Liver (tissue), 9 donors: ENCODE results near the gene TYMP. TPM values are rescaled to one million over a fixed set of nuclear protein-coding genes. Genes with fewer than 3 reads are reported as not detected.

Experiments used
- DNase-seq: peaks from one replicate; pipeline ENCODE4 v3.0.0-alpha.2; 2017; ENCODE audit warnings: low spot score
- H3K27ac ChIP-seq, 2 donors: one replicate each; pipeline ENCODE4 v1.7.0; 2013; ENCODE audit warnings: inconsistent platforms in 2 of 2, low read length in 2 of 2, control low read depth in 1 of 2, low read depth in 1 of 2, mild to moderate bottlenecking in 1 of 2
- H3K27me3 ChIP-seq, 4 donors: one replicate each; pipeline versions ENCODE4 v1.6.1 to v1.7.0; 2013; ENCODE audit warnings: low read length in 3 of 4, inconsistent platforms in 1 of 4, mild to moderate bottlenecking in 1 of 4, moderate library complexity in 1 of 4; ENCODE audit not compliant: control insufficient read depth in 4 of 4, insufficient read depth in 4 of 4
- H3K36me3 ChIP-seq, 4 donors: one replicate each; pipeline versions ENCODE4 v1.6.1 to v1.7.0; 2013; ENCODE audit warnings: low read length in 3 of 4, mild to moderate bottlenecking in 3 of 4, low read depth in 1 of 4, moderate library complexity in 1 of 4; ENCODE audit not compliant: control insufficient read depth in 4 of 4, insufficient read depth in 3 of 4
- H3K4me1 ChIP-seq, 4 donors: one replicate each; pipeline versions ENCODE4 v1.6.1 to v1.7.0; 2013; ENCODE audit warnings: low read length in 3 of 4, mild to moderate bottlenecking in 3 of 4, moderate library complexity in 1 of 4; ENCODE audit not compliant: control insufficient read depth in 4 of 4, insufficient read depth in 4 of 4
- H3K4me3 ChIP-seq, 3 donors: one replicate each; pipeline versions ENCODE4 v1.6.1 to v1.7.0; 2013; ENCODE audit warnings: low read length in 3 of 3, control low read depth in 1 of 3, low read depth in 1 of 3, mild to moderate bottlenecking in 1 of 3
- H3K9ac ChIP-seq, 2 donors: one replicate each; pipeline ENCODE4 v1.7.0; 2013; ENCODE audit warnings: low read length in 2 of 2, mild to moderate bottlenecking in 2 of 2, moderate library complexity in 2 of 2, control low read depth in 1 of 2, low read depth in 1 of 2
- H3K9me3 ChIP-seq, 4 donors: one replicate each; pipeline versions ENCODE4 v1.6.1 to v1.7.0; 2013; ENCODE audit warnings: low read length in 3 of 4; ENCODE audit not compliant: control insufficient read depth in 4 of 4
- EGR1 ChIP-seq, 2 donors: IDR thresholded peaks; 2 replicates each; pipeline ENCODE4 v1.6.1; 2016 to 2018; ENCODE audit warnings: antibody characterized with exemption in 2 of 2, low read depth in 2 of 2
- FOXA1 ChIP-seq: IDR thresholded peaks from 2 replicates; pipeline ENCODE4 v1.6.1; 2016; ENCODE audit warnings: antibody characterized with exemption
- FOXA2 ChIP-seq: IDR thresholded peaks from 2 replicates; pipeline ENCODE4 v1.6.1; 2016; ENCODE audit warnings: antibody characterized with exemption
- GABPA ChIP-seq, 2 donors: IDR thresholded peaks in 1 of 2; conservative IDR thresholded peaks in 1 of 2; 2 replicates each; pipeline ENCODE4 v1.6.1; 2016; ENCODE audit warnings: antibody characterized with exemption in 2 of 2, mild to moderate bottlenecking in 1 of 2, moderate library complexity in 1 of 2
- HNF4A ChIP-seq, 2 donors: conservative IDR thresholded peaks; 2 replicates each; pipeline ENCODE4 v1.6.1; 2016; ENCODE audit warnings: antibody characterized with exemption in 2 of 2, mild to moderate bottlenecking in 2 of 2
- HNF4G ChIP-seq: IDR thresholded peaks from 2 replicates; pipeline ENCODE4 v1.6.1; 2016; ENCODE audit warnings: antibody characterized with exemption
- JUND ChIP-seq, 2 donors: IDR thresholded peaks; 2 replicates each; pipeline ENCODE4 v1.6.1; 2016; ENCODE audit warnings: antibody characterized with exemption in 2 of 2
- NR2F2 ChIP-seq: IDR thresholded peaks from 2 replicates; pipeline ENCODE4 v1.6.1; 2016; ENCODE audit warnings: antibody characterized with exemption
- RAD21 ChIP-seq, 2 donors: IDR thresholded peaks; 2 replicates each; pipeline ENCODE4 v1.6.1; 2016; ENCODE audit warnings: antibody characterized with exemption in 2 of 2, mild to moderate bottlenecking in 2 of 2
- RXRA ChIP-seq, 2 donors: IDR thresholded peaks; 2 replicates each; pipeline ENCODE4 v1.6.1; 2017 to 2018; ENCODE audit warnings: antibody characterized with exemption in 2 of 2, mild to moderate bottlenecking in 1 of 2
- SP1 ChIP-seq: IDR thresholded peaks from 2 replicates; pipeline ENCODE4 v1.6.1; 2018; ENCODE audit warnings: antibody characterized with exemption, mild to moderate bottlenecking
- TAF1 ChIP-seq: conservative IDR thresholded peaks from 2 replicates; pipeline ENCODE4 v1.6.1; 2016; ENCODE audit warnings: antibody characterized with exemption, mild to moderate bottlenecking
- YY1 ChIP-seq: IDR thresholded peaks from 2 replicates; pipeline ENCODE4 v1.6.1; 2016; ENCODE audit warnings: antibody characterized with exemption, mild to moderate bottlenecking
- WGBS: extraction: QIAGEN DNeasy Blood & Tissue Kit; methylation state at CpG from one replicate; pipeline ENCODE4 v1.1.7; 2013; 5-methylcytosine and 5-hydroxymethylcytosine counted together
- polyA plus RNA-seq, 2 donors: library from polyadenylated mRNA; stranded (reverse) in 1 of 2; unstranded in 1 of 2; fragments of 200-250 nt in 1 of 2; fragments of >200 nt in 1 of 2; fragmentation: Nextera tagmentation in 1 of 2; extraction: Ambion mirVana in 1 of 2; gene quantifications; one replicate each; pipeline versions ENCODE4 v1.2.1 to v1.2.3, GENCODE V29; 2013 to 2015
- total RNA-seq, 2 donors: library from RNA; depleted of rRNA; stranded (reverse); fragments of >200 nt; gene quantifications; one replicate each; pipeline ENCODE4 v1.2.3, GENCODE V29; 2014
- TF ChIP-seq, protein P1 (sequence below): IDR thresholded peaks from 2 replicates; pipeline ENCODE4 v1.6.1; 2016; ENCODE audit warnings: antibody characterized with exemption, mild to moderate bottlenecking
- TF ChIP-seq, protein P2 (sequence below): IDR thresholded peaks from 2 replicates; pipeline ENCODE4 v1.6.1; 2016; ENCODE audit warnings: antibody characterized with exemption
- TF ChIP-seq, protein P3 (sequence below): IDR thresholded peaks from 2 replicates; pipeline ENCODE4 v1.6.1; 2016; ENCODE audit warnings: antibody characterized with exemption
- TF ChIP-seq, protein P4 (sequence below): IDR thresholded peaks from 2 replicates; pipeline ENCODE4 v1.6.1; 2016; ENCODE audit warnings: antibody characterized with exemption
- donor health status: healthy.
- donor health status: healthy.
- donor health status: healthy.
- donor health status: healthy.
- donor health status: healthy.

TYMP gene
- total and polyA plus RNA-seq, 4 donors, result 34.0 to 109 (median 65.5) TPM

DNA sequence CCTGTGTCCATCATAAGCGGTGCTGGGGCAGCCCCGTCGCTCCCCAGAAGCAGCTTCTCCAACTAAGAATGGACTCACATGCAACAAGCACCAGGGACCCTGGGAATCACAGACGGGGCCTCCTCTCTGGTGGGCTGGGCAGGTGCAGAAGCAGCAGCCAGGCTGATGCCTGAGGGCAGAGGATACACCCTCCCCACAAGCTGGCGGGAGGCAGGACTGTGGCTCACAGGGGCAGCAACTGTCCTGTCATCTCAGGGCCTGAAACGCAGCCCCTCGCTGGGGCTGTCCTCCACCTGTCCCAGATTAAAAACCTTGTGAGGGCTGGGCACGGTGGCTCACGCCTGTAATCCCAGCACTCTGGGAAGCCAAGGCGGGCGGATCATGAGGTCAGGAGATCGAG, 51.9 kb downstream of the TYMP start:
- no peaks in the 10 kb centered on the region for H3K27me3 ChIP-seq
- WGBS, result 95% methylated on average over 12 of the region's 12 CpGs
- DNase-seq, result no peak
- H3K36me3 ChIP-seq, result peaks cover 0 to 1% (median 0%) of the 10 kb centered on the region in 4 donors
- TF ChIP-seq HNF4A (conservative IDR thresholded peaks at IDR 0.05) (no peak), JUND (IDR thresholded peaks at IDR 0.05) (no peak), RAD21 (IDR thresholded peaks at IDR 0.05) (no peak), RXRA (IDR thresholded peaks at IDR 0.05) (no peak), SP1 (no peak), HNF4G (no peak), GABPA (IDR thresholded peaks at IDR 0.05 in 1 of 2, conservative IDR thresholded peaks at IDR 0.05 in 1 of 2) (no peak)
- H3K9ac ChIP-seq, result no peak overlapping the region
- no peak overlapping the region for H3K27ac ChIP-seq
- H3K4me3 ChIP-seq, result no peak overlapping the region
- no peaks in the 10 kb centered on the region for H3K9me3 ChIP-seq
- H3K4me1 ChIP-seq, result peaks cover 11 to 37% (median 17%) of the 10 kb centered on the region in 4 donors

DNA sequence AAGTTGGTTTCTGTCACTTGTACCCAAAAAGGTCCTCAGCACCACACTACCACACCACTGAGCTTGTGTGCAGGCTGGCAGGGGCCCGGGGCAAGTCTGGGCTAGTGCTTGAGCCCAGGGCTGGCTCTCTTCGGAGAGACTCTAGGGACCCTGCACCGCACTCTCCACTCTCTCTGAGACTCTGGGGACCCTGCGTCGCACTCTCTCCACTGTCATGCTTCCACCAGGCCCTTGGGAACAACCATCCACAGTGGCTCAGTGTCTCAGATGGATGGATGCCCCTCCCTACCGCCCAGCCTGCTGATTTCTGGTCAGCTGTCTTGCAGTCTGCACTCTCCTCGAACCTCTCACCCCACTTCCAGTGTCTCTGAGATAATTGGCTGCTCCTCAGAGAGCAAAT, 52.9 kb downstream of the TYMP start:
- Histone ChIP-seq H3K4me3 (no peak overlapping the region), H3K9me3 (no peaks in the 10 kb centered on the region), H3K27me3 (no peaks in the 10 kb centered on the region), H3K9ac (no peak overlapping the region), H3K27ac (no peak overlapping the region), H3K36me3 (peaks cover 0 to 1% (median 0%) of the 10 kb centered on the region in 4 donors), H3K4me1 (peaks cover 9 to 39% (median 21%) of the 10 kb centered on the region in 4 donors)
- WGBS, result 88% methylated on average over 7 of the region's 7 CpGs
- DNase-seq, result no peak
- TF ChIP-seq RXRA (IDR thresholded peaks at IDR 0.05) (no peak), EGR1 (IDR thresholded peaks at IDR 0.05; ENCODE audit: low read depth in 2 of 2) (no peak), YY1 (no peak), FOXA2 (no peak), HNF4A (conservative IDR thresholded peaks at IDR 0.05) (no peak), JUND (IDR thresholded peaks at IDR 0.05) (no peak), HNF4G (no peak), SP1 (no peak), NR2F2 (no peak), FOXA1 (no peak), GABPA (IDR thresholded peaks at IDR 0.05 in 1 of 2, conservative IDR thresholded peaks at IDR 0.05 in 1 of 2) (no peak), TAF1 (no peak)
- TF ChIP-seq, protein P1, sequence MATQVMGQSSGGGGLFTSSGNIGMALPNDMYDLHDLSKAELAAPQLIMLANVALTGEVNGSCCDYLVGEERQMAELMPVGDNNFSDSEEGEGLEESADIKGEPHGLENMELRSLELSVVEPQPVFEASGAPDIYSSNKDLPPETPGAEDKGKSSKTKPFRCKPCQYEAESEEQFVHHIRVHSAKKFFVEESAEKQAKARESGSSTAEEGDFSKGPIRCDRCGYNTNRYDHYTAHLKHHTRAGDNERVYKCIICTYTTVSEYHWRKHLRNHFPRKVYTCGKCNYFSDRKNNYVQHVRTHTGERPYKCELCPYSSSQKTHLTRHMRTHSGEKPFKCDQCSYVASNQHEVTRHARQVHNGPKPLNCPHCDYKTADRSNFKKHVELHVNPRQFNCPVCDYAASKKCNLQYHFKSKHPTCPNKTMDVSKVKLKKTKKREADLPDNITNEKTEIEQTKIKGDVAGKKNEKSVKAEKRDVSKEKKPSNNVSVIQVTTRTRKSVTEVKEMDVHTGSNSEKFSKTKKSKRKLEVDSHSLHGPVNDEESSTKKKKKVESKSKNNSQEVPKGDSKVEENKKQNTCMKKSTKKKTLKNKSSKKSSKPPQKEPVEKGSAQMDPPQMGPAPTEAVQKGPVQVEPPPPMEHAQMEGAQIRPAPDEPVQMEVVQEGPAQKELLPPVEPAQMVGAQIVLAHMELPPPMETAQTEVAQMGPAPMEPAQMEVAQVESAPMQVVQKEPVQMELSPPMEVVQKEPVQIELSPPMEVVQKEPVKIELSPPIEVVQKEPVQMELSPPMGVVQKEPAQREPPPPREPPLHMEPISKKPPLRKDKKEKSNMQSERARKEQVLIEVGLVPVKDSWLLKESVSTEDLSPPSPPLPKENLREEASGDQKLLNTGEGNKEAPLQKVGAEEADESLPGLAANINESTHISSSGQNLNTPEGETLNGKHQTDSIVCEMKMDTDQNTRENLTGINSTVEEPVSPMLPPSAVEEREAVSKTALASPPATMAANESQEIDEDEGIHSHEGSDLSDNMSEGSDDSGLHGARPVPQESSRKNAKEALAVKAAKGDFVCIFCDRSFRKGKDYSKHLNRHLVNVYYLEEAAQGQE, result no peak
- TF ChIP-seq, protein P2, sequence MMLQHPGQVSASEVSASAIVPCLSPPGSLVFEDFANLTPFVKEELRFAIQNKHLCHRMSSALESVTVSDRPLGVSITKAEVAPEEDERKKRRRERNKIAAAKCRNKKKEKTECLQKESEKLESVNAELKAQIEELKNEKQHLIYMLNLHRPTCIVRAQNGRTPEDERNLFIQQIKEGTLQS, result no peak
- TF ChIP-seq, protein P3, sequence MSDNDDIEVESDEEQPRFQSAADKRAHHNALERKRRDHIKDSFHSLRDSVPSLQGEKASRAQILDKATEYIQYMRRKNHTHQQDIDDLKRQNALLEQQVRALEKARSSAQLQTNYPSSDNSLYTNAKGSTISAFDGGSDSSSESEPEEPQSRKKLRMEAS, result no peak
- TF ChIP-seq, protein P4, sequence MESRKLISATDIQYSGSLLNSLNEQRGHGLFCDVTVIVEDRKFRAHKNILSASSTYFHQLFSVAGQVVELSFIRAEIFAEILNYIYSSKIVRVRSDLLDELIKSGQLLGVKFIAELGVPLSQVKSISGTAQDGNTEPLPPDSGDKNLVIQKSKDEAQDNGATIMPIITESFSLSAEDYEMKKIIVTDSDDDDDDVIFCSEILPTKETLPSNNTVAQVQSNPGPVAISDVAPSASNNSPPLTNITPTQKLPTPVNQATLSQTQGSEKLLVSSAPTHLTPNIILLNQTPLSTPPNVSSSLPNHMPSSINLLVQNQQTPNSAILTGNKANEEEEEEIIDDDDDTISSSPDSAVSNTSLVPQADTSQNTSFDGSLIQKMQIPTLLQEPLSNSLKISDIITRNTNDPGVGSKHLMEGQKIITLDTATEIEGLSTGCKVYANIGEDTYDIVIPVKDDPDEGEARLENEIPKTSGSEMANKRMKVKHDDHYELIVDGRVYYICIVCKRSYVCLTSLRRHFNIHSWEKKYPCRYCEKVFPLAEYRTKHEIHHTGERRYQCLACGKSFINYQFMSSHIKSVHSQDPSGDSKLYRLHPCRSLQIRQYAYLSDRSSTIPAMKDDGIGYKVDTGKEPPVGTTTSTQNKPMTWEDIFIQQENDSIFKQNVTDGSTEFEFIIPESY, result no peak

Other genes with a start within 250 kb of the TYMP start
- 10 to 100 TPM; 28.8 to 95.7 TPM for gene PLXNB2, start 222.4 kb downstream of the TYMP start, total RNA-seq
- 10 to 100 TPM; 60.1 to 87.8 TPM for gene PLXNB2, start 222.4 kb downstream of the TYMP start, polyA plus RNA-seq
- gene DENND6B, start 203.0 kb downstream of the TYMP start, total RNA-seq, result 1 to 10 TPM; 1.1 to 1.2 TPM
- gene DENND6B, start 203.0 kb downstream of the TYMP start, polyA plus RNA-seq, result 1 to 10 TPM in 1 of 2 donors, under 1 TPM in 1; 0.86 to 1.0 TPM
- 100 to 1,000 TPM in 1 of 2 donors, 10 to 100 TPM in 1; 51.7 to 117 TPM for gene PPP6R2, start 186.7 kb downstream of the TYMP start, total RNA-seq
- gene PPP6R2, start 186.7 kb downstream of the TYMP start, polyA plus RNA-seq, result 10 to 100 TPM; 28.8 to 42.6 TPM
- gene SBF1, start 55.0 kb downstream of the TYMP start, total RNA-seq, result 10 to 100 TPM; 21.8 to 37.6 TPM
- gene SBF1, start 55.0 kb downstream of the TYMP start, polyA plus RNA-seq, result 10 to 100 TPM in 1 of 2 donors, 1 to 10 TPM in 1; 8.3 to 11.0 TPM
- gene ADM2, start 48.5 kb downstream of the TYMP start, total RNA-seq, result 1 to 10 TPM in 1 of 2 donors, under 1 TPM in 1; 0.79 to 1.8 TPM
- gene ADM2, start 48.5 kb downstream of the TYMP start, polyA plus RNA-seq, result 1 to 10 TPM in 1 of 2 donors, under 1 TPM in 1; 0.89 to 2.8 TPM
- not detected for gene MIOX, start 43.2 kb downstream of the TYMP start, total RNA-seq
- gene MIOX, start 43.2 kb downstream of the TYMP start, polyA plus RNA-seq, result not detected
- gene LMF2, start 22.3 kb downstream of the TYMP start, total RNA-seq, result 10 to 100 TPM; 24.0 to 27.9 TPM
- 10 to 100 TPM; 16.7 to 35.6 TPM for gene LMF2, start 22.3 kb downstream of the TYMP start, polyA plus RNA-seq
- gene NCAPH2, start 21.8 kb downstream of the TYMP start, total RNA-seq, result 10 to 100 TPM; 15.2 to 30.8 TPM
- 10 to 100 TPM; 12.0 to 12.5 TPM for gene NCAPH2, start 21.8 kb downstream of the TYMP start, polyA plus RNA-seq
- 1 to 10 TPM; 1.4 to 1.7 TPM for gene SCO2, start 4.4 kb downstream of the TYMP start, total RNA-seq
- gene SCO2, start 4.4 kb downstream of the TYMP start, polyA plus RNA-seq, result 1 to 10 TPM; 1.9 to 2.9 TPM
- under 1 TPM in 1 of 2 donors, not detected in 1; 0.08 TPM for gene KLHDC7B, start 15.9 kb upstream of the TYMP start, total RNA-seq
- under 1 TPM; 0.08 to 0.16 TPM for gene KLHDC7B, start 15.9 kb upstream of the TYMP start, polyA plus RNA-seq
- gene SYCE3, start 32.9 kb upstream of the TYMP start, total RNA-seq, result 1 to 10 TPM in 1 of 2 donors, not detected in 1; 2.2 TPM
- gene SYCE3, start 32.9 kb upstream of the TYMP start, polyA plus RNA-seq, result under 1 TPM in 1 of 2 donors, not detected in 1; 0.45 TPM
- gene CPT1B, start 48.4 kb upstream of the TYMP start, total RNA-seq, result 10 to 100 TPM in 1 of 2 donors, 1 to 10 TPM in 1; 3.0 to 13.6 TPM
- 1 to 10 TPM; 4.0 to 5.7 TPM for gene CPT1B, start 48.4 kb upstream of the TYMP start, polyA plus RNA-seq
- gene CHKB, start 52.8 kb upstream of the TYMP start, total RNA-seq, result 10 to 100 TPM; 18.4 to 24.2 TPM
- gene CHKB, start 52.8 kb upstream of the TYMP start, polyA plus RNA-seq, result 10 to 100 TPM; 17.9 to 22.9 TPM
- gene MAPK8IP2, start 70.8 kb upstream of the TYMP start, total RNA-seq, result under 1 TPM; 0.09 to 0.17 TPM
- under 1 TPM; 0.04 to 0.37 TPM for gene MAPK8IP2, start 70.8 kb upstream of the TYMP start, polyA plus RNA-seq
- gene ARSA, start 98.1 kb upstream of the TYMP start, total RNA-seq, result 10 to 100 TPM in 1 of 2 donors, 1 to 10 TPM in 1; 6.8 to 11.4 TPM
- gene ARSA, start 98.1 kb upstream of the TYMP start, polyA plus RNA-seq, result 10 to 100 TPM; 20.3 to 28.0 TPM
- gene SHANK3, start 142.8 kb upstream of the TYMP start, total RNA-seq, result 1 to 10 TPM; 5.1 to 10.0 TPM
- gene SHANK3, start 142.8 kb upstream of the TYMP start, polyA plus RNA-seq, result 1 to 10 TPM; 1.1 to 6.4 TPM
- under 1 TPM; 0.09 to 0.17 TPM for gene ACR, start 208.2 kb upstream of the TYMP start, total RNA-seq
- under 1 TPM; 0.07 to 0.14 TPM for gene ACR, start 208.2 kb upstream of the TYMP start, polyA plus RNA-seq